ENCODE data around the gene MYCN.
"Not testable (repeated sequence)": the region's sequence is repeated elsewhere in the genome, so short reads cannot be mapped to it uniquely, and the experiment has no call there.

Gene MYCN

GRCh38 chr2:15945909-15946705, 5.8 kb downstream of the MYCN start:
- DNase-seq = no peak

- DNase-seq = no peak
These were observed 6.6 kb downstream of the MYCN start for GRCh38 chr2:15946983-15947382.

GRCh38 chr2:15947431-15947830, 7.1 kb downstream of the MYCN start:
- no peak for DNase-seq

GRCh38 chr2:15948704-15948957, 8.3 kb downstream of the MYCN start:
- DNase-seq = no peak

- DNase-seq = no peak
These were observed 8.8 kb downstream of the MYCN start for GRCh38 chr2:15949126-15949525.

- DNase-seq = no peak
These were observed 9.2 kb downstream of the MYCN start for GRCh38 chr2:15949551-15949950.

- no peak for DNase-seq
These were observed 10.0 kb downstream of the MYCN start for GRCh38 chr2:15950088-15950952.

GRCh38 chr2:15951936-15952335, 11.6 kb downstream of the MYCN start:
- DNase-seq = not testable (repeated sequence)

- no peak for DNase-seq
These were observed 12.2 kb downstream of the MYCN start for GRCh38 chr2:15952451-15953146.

- DNase-seq = no peak
These were observed 12.8 kb downstream of the MYCN start for GRCh38 chr2:15953147-15953630.

GRCh38 chr2:15953891-15954680, 13.7 kb downstream of the MYCN start:
- DNase-seq = no peak

- no peak for DNase-seq
These were observed 14.4 kb downstream of the MYCN start for GRCh38 chr2:15954761-15955160.

GRCh38 chr2:15955232-15955988, 15.1 kb downstream of the MYCN start:
- DNase-seq = no peak

- no peak for DNase-seq
These were observed 15.9 kb downstream of the MYCN start for GRCh38 chr2:15956230-15956629.

GRCh38 chr2:15956751-15957736, 16.7 kb downstream of the MYCN start:
- DNase-seq = no peak

- no peak for DNase-seq
These were observed 17.7 kb downstream of the MYCN start for GRCh38 chr2:15957881-15958713.

GRCh38 chr2:15959331-15960153, 19.2 kb downstream of the MYCN start:
- DNase-seq = no peak

GRCh38 chr2:15960154-15960520, 19.8 kb downstream of the MYCN start:
- DNase-seq = not testable (repeated sequence)

Data from NCI-H2081 (cell line).